BLaER1 (cell line): Measurements from ENCODE around the gene C3orf18.
"Not testable (repeated sequence)": the region's sequence is repeated elsewhere in the genome, so short reads cannot be mapped to it uniquely, and the experiment has no call there.

Experiments
- H3K27ac ChIP-seq: shearing (Covaris generic); formaldehyde crosslinking; 2 replicates; pipeline ENCODE4 v1.8.1; 2022
- H3K27me3 ChIP-seq: shearing (Covaris generic); formaldehyde crosslinking; 2 replicates; pipeline ENCODE4 v1.8.1; 2022
- H3K36me3 ChIP-seq: shearing (Covaris generic); formaldehyde crosslinking; 2 replicates; pipeline ENCODE4 v1.8.1; 2022
- H3K4me1 ChIP-seq: shearing (Covaris generic); formaldehyde crosslinking; 2 replicates; pipeline ENCODE4 v1.8.1; 2022
- H3K4me2 ChIP-seq: shearing (Covaris generic); formaldehyde crosslinking; 2 replicates; pipeline ENCODE4 v1.8.1; 2022
- H3K4me3 ChIP-seq: shearing (Covaris generic); formaldehyde crosslinking; 2 replicates; pipeline ENCODE4 v1.8.1; 2022
- H3K9ac ChIP-seq: shearing (Covaris generic); formaldehyde crosslinking; 2 replicates; pipeline ENCODE4 v1.8.1; 2022
- H3K9me3 ChIP-seq: shearing (Covaris generic); formaldehyde crosslinking; 2 replicates; pipeline ENCODE4 v1.8.1; 2022
- H4K20me1 ChIP-seq: shearing (Covaris generic); formaldehyde crosslinking; 2 replicates; pipeline ENCODE4 v1.8.1; 2022
- Cebpa-rat ChIP-seq: shearing (Covaris generic); IDR thresholded peaks from 2 replicates; pipeline ENCODE4 v1.8.1; 2022

The C3orf18 gene

GRCh38 chr3:50516440-50516871, 51.1 kb downstream of the C3orf18 start:
- H3K4me2 ChIP-seq: peak overlapping the region; percentile 95

DNA sequence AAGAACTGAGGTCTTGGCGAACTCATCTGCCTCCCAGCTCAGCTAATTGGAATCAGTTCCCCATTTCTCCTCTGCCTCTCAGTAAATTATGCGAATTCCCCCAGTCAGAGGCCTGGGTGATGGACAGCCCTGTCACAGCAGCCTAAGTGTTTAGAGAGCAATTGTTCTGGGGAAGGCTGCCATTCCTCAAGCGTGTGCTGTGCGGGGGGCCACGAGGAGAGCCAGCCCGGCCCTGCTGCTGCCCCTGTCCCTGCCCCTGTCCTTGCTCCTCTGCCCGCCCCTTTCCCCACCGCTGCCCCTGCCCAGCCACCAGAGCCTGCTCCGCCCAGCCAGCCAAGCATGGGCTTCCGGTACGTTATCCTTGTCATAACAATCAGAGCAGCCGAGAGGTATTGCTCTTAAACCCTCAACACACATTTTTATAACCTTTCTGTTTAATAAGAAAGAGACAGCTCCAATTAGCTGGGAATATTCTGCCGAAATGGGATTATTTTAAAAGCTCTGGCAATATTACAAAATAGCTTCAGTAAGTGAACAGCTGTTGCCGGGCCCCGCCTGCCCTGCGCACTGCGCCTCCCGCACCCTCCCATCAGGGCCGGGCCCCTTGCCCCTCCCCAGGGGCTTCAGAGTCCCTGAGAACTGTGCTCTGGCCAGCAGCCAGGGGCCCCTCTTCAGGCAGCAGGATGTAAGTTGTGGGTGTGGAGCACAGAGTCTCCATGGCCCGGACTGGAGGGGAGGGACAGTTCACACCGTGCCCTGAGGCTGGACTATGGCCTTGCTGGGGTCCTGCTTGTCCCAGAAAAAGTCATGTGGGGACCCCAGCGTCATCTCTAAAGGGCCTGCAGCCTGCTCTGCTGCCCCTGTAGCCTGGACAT, 51.7 kb downstream of the C3orf18 start:
- no peaks in the 10 kb centered on the region for H3K36me3 ChIP-seq
- peaks cover 96% of the 10 kb centered on the region for H3K4me1 ChIP-seq
- TF ChIP-seq Cebpa-rat: no peak
- peak overlapping the region; percentile 95 for H3K4me2 ChIP-seq
- no peaks in the 10 kb centered on the region for H3K27me3 ChIP-seq
- H3K9ac ChIP-seq: peak overlapping the region; percentile 79
- H3K4me3 ChIP-seq: peak overlapping the region; percentile 60
- H4K20me1 ChIP-seq: no peaks in the 10 kb centered on the region
- no peaks in the 10 kb centered on the region for H3K9me3 ChIP-seq
- H3K27ac ChIP-seq: peak overlapping the region; percentile 79

More at GRCh38 chr3:50516440-50516871, 51.1 kb downstream of the C3orf18 start:
- H3K27me3 ChIP-seq: no peaks in the 10 kb centered on the region
- H4K20me1 ChIP-seq: no peaks in the 10 kb centered on the region
- TF ChIP-seq Cebpa-rat: no peak
- H3K4me1 ChIP-seq: peaks cover 97% of the 10 kb centered on the region
- no peaks in the 10 kb centered on the region for H3K36me3 ChIP-seq
- peak overlapping the region; percentile 79 for H3K27ac ChIP-seq
- no peaks in the 10 kb centered on the region for H3K9me3 ChIP-seq
- H3K4me3 ChIP-seq: peak overlapping the region; percentile 60
- peak overlapping the region; percentile 79 for H3K9ac ChIP-seq

- H3K9ac ChIP-seq, H3K4me3 ChIP-seq, H3K36me3 ChIP-seq, H3K9me3 ChIP-seq, H3K27me3 ChIP-seq, H4K20me1 ChIP-seq: not testable (repeated sequence)
- Histone ChIP-seq H3K27ac (peak overlapping the region; percentile 60), H3K4me1 (peaks cover 96% of the 10 kb centered on the region), H3K4me2 (peak overlapping the region; percentile 95)
Observed at GRCh38 chr3:50512908-50513307, 54.6 kb downstream of the C3orf18 start.

DNA sequence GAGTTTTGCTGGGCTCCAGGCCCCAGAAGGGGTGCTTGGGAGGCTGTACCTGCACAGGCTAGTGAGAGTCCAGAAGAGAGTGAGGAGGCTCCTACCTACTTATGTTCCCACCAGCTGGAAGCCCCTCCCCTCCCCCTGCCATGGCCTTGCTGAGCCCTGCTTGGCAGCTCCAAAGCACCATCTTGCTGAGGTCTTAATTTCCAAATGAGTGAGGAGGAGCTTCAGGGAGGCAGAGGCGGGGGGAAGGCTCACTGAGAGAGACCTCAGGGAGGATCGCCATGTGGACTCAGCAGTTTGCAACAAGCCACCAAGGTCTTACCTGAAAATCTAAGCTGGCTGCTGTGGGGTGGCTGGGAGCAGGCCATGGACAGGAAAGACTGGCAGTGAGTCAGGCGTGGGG, 55.4 kb downstream of the C3orf18 start:
- TF ChIP-seq Cebpa-rat: no peak

GRCh38 chr3:50510325-50510724, 57.2 kb downstream of the C3orf18 start:
- Histone ChIP-seq H3K4me1 (peaks cover 71% of the 10 kb centered on the region), H3K4me3 (no peak overlapping the region), H3K27ac (no peak overlapping the region), H3K27me3 (0 out of 2 replicates have a peak, but pooled peaks cover under 1% of the 10 kb centered on the region), H3K9ac (no peak overlapping the region), H3K9me3 (no peaks in the 10 kb centered on the region), H4K20me1 (no peaks in the 10 kb centered on the region), H3K4me2 (peak overlapping the region; percentile 42), H3K36me3 (no peaks in the 10 kb centered on the region)
- no peak for TF ChIP-seq Cebpa-rat

More for the DNA sequence above, 55.4 kb downstream of the C3orf18 start:
- no peak overlapping the region for H3K4me3 ChIP-seq
- H3K9me3 ChIP-seq: no peaks in the 10 kb centered on the region
- peaks cover 89% of the 10 kb centered on the region for H3K4me1 ChIP-seq
- no peaks in the 10 kb centered on the region for H4K20me1 ChIP-seq
- no peak overlapping the region for H3K27ac ChIP-seq
- H3K4me2 ChIP-seq: no peak overlapping the region
- no peaks in the 10 kb centered on the region for H3K36me3 ChIP-seq
- no peaks in the 10 kb centered on the region for H3K27me3 ChIP-seq
- H3K9ac ChIP-seq: no peak overlapping the region

DNA sequence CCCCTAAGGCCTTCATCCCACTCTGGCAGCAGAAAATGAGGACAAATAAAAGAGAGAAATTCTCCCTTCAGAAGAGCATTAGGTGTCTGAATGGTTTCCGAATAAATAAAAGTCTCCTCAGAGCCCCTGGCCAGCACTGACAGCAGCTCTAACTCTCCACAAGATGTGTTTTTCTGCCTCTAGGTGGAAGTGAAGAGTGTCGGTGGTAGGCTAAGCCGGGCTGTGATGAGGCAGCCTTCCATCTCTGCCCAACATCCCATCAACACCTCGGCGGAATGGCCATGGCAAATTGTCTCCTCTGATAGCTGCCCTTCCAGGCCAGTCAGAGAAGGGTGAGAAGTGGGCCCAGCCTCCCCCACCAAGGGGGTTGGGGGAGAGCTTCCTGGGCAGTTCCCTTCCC, 57.8 kb downstream of the C3orf18 start:
- TF ChIP-seq Cebpa-rat: no peak
- Histone ChIP-seq H4K20me1 (no peaks in the 10 kb centered on the region), H3K4me2 (peak overlapping the region; percentile 42), H3K27ac (no peak overlapping the region), H3K27me3 (peaks cover 6% of the 10 kb centered on the region), H3K36me3 (no peaks in the 10 kb centered on the region), H3K9ac (no peak overlapping the region), H3K4me1 (peaks cover 66% of the 10 kb centered on the region), H3K9me3 (no peaks in the 10 kb centered on the region), H3K4me3 (no peak overlapping the region)

- Histone ChIP-seq H4K20me1 (no peaks in the 10 kb centered on the region), H3K9ac (no peak overlapping the region), H3K36me3 (no peaks in the 10 kb centered on the region), H3K9me3 (no peaks in the 10 kb centered on the region), H3K4me3 (no peak overlapping the region), H3K27me3 (peaks cover 15% of the 10 kb centered on the region), H3K4me2 (peak overlapping the region; percentile 42), H3K4me1 (peaks cover 66% of the 10 kb centered on the region), H3K27ac (no peak overlapping the region)
- no peak for TF ChIP-seq Cebpa-rat
Observed at GRCh38 chr3:50508821-50509220, 58.7 kb downstream of the C3orf18 start.
